GM18951 (cell line): ENCODE data around the gene IGF2BP3.

ENCODE experiments used
- POLR2A ChIP-seq: IDR thresholded peaks from 4 replicates; pipeline ENCODE4 v1.6.1; 2011; ENCODE audit warnings: mild to moderate bottlenecking; ENCODE audit not compliant: insufficient read length, insufficient read depth; ENCODE audit errors: extremely low read depth
- in situ Hi-C: fragments of 300-500 bp; cut with MboI; formaldehyde crosslinking; loops from one replicate; pipeline ENCODE4 v1.12.0; 2022; ENCODE audit warnings: low sequenced_read_pairs, mixed read lengths, inconsistent platforms; ENCODE audit not compliant: unreplicated experiment

IGF2BP3 gene

DNA sequence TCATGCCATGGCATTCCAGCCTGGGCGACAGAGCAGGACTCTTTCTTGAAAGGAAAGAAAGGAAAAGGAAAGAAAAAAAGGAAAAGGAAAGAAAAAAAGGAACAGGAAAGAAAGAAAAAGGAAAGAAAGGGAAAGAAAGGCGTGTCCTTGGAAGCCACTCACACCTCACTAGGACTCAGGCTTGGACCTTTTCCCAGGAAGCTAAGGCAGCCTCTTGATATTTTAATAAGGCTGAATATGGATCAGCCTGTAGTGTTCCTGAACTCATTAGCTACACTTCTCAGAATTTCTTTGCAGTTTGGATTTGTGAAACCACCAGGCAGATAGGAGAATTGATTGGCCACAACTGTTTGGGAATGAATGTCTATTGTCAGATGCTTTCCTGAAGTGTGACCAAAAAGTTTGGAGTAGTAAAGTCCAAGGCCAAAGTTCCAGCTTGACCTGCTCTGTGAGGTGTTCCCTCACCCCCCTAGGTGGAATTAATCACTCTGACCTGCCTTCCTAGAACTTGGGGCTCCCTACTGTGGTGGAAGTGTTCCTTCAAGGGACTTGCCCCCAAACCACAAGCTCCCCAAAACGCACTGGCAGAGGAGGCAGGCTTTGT, 178.2 kb downstream of the IGF2BP3 start:
- in situ Hi-C loops: loop anchor here (25.0 kb wide), 1 partner anchor 420 kb away; the partner anchor contains the start of gene STK31
- no peak for TF ChIP-seq POLR2A

DNA sequence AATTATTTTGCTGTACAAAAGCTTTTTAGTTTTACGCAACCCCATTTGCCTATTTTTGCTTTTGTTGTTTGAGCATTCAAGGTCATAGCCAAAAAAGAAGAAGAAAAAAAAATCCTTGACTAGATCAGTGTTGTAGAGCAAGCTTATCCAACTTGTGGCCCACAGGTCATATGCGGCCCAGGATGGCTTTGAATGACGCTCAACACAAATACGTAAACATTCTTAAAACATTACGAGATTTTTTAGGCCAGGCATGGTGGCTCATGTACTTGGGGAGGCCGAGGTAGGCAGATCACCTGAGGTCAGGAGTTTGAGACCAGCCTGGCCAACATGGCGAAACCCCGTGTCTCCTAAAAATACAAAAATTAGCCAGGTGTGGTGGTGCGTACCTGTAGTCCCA, 179.3 kb downstream of the IGF2BP3 start:
- no peak for TF ChIP-seq POLR2A
- in situ Hi-C loops: loop anchor here (25.0 kb wide), 1 partner anchor 421 kb away; the partner anchor contains the start of gene STK31

DNA sequence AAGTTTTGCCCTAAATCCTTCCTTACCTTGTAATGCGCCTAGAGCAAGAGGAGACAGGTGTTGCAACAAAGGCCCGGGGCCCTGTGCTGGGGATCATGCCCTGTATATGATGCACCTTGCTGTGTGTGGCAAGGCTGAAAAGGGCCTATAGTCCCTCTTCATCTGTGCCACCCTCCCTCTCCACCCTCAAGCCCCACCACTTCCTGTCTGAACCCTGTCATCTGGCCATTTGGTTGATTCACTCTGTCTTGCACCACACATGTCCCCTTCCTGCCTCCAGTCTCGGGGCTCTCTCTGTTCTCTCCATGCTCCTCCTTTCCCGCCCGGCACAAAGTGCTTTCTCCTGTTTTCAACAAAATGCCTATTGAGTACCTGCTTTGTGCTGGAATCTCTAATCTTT, 182.7 kb downstream of the IGF2BP3 start:
- no peak for TF ChIP-seq POLR2A
- in situ Hi-C loops: loop anchor here (25.0 kb wide), 1 partner anchor 425 kb away; the partner anchor contains the start of gene STK31

DNA sequence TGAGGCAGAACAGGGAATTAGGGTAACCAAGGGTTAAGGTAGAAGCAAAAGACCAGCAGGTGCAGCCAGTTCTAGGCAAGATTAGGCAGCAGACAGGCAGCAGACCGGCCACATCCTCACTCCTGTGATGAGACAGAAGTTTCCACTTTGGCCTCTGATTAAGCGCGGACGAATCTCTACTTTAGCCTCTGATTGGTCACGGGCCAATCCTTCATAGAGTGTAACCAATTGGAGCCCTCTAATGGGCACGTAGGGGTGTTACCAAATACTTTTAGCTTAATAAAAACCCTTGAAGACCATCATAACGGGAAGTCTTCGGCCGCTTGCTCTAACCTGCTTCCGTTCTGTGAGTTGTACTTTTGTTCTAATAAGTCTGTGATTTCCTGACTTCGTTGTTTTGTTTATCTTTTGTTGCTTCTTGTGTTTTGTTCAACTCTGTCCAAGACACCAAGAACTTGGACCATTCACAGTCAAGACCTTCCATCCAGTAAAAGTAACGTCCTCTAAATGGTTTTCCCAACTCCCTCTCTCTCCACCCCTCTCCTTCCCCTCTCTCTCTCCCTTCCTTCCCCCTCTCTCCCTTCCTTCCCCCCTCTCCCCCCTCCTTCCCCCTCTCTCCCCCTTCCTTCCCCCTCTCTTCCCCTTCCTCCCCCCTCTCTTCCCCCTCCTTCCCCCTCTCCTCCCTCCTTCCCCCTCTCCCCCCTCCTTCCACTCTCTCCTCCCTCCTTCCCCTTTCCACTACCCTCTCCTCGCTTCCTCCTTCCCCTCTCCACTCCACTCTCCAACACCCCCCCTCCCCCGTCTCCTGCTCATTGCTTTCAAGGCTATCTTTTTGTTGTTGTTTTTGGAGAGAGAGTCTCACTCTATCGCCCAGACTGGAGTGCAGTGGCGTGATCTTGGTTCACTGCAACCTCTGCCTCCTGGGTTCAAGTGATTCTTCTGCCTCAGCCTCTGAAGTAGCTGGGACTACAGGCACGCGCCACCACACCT, 184.3 kb downstream of the IGF2BP3 start:
- in situ Hi-C loops: loop anchor here (25.0 kb wide), 1 partner anchor 426 kb away; the partner anchor contains the start of gene STK31
- TF ChIP-seq POLR2A: no peak

GRCh38 chr7:23284871-23285270, 185.4 kb downstream of the IGF2BP3 start:
- in situ Hi-C loops: loop anchor here (25.0 kb wide), 1 partner anchor 427 kb away; the partner anchor contains the start of gene STK31
- TF ChIP-seq POLR2A: no peak

DNA sequence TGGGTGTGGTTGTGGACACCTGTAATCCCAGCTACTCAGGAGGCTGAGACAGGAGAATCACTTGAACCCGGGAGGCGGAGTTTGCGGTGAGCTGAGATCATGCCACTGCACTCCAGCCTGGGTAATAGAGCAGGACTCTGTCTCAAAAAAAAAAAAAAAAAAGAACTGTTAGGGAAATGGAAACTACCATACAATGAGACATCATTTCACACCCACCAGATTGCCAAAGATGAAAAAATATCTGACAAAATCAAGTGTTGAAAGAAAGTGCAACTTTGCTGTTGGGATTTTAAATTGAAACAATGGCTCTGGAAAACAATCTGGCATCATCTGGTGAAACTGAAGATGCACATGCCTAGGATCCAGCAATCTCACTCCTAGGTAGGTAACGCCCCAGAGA, 187.2 kb downstream of the IGF2BP3 start:
- in situ Hi-C loops: loop anchor here (25.0 kb wide), 1 partner anchor 429 kb away; the partner anchor contains the start of gene STK31
- no peak for TF ChIP-seq POLR2A

DNA sequence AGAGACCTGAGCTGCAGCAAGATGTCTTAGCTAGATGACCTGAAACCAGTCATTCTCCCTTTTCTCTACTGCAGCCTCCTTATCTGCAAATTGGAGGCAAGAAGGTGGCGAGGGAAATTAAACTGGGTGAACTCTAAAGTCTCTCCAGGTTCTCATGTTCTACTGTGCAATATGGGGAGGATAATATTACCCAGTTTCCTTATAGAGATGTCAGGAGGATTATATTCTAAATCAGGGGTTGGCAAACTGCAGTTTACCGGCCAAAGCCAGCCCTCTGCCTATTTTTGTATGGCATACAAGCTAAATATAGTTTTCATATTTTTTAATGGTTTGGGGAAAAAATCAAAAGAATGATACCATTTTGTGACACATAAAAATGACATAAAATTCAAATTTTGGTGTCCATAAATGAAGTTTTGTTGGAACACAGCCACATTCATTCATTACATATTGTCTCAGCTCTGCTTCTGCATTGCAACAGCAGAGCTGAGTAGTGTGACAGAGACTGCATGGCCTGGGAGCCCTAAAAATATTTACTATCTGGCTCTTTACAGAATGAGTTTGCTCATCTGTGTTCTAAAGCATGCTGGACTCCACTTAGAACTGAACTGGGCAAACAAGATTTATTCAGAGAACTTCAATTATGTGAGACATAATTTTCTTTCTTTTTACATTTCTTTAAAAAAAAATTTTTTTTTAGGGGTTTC, 190.3 kb downstream of the IGF2BP3 start:
- in situ Hi-C loops: loop anchor here (25.0 kb wide), 1 partner anchor 432 kb away; the partner anchor contains the start of gene STK31
- no peak for TF ChIP-seq POLR2A

DNA sequence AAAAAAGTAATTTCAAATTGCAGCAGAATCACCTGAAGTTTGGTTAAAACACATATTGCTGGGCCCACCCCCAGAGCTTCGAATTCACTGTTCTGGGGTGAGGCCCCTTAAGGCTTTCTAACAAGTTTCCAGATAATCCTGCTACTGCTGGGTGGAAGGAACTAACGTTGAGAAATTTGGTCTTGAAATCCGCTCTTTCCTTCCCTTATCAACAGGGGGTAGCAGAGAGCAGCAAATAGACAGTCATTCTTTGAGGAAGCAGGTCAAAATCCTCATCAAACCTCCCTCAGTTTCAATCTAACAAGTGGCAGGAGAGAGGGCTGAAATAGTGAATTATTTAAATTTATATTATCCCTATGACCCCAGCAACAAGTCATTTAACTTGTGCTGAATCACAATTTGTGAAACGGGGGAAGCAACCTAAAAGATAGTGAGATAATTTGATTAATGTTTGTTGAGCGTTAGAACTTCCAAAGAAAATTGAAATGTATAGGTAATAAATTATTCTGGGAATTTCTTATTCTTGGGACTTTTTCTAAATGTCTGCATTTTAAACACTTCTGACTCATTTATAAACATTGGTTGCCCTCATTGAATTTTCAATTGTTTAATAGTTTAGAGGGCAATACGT, 192.8 kb downstream of the IGF2BP3 start:
- in situ Hi-C loops: loop anchor here (25.0 kb wide), 1 partner anchor 435 kb away; the partner anchor contains the start of gene STK31
- TF ChIP-seq POLR2A: no peak

DNA sequence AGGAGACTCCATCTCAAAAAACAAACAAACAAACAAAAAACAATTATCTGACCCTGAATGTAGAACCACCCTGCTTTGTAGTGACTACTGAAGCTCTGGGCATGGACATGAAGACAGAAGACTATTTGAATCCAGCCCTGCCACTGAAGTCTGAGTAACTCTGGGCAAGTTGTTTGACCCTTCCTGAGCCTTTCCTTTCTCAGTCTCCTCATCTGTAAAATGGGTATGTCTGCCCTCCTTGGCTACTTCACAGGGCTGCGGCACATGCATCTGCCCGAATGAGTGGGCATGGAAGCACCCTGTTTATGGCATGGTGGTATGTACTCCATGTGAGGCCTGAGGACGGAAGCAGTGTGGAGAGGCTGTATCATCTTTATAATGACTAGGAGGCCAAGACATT, 193.3 kb downstream of the IGF2BP3 start:
- in situ Hi-C loops: loop anchor here (25.0 kb wide), 1 partner anchor 435 kb away; the partner anchor contains the start of gene STK31

GRCh38 chr7:23276376-23276775, 193.9 kb downstream of the IGF2BP3 start:
- no peak for TF ChIP-seq POLR2A
- in situ Hi-C loops: loop anchor here (25.0 kb wide), 1 partner anchor 436 kb away; the partner anchor contains the start of gene STK31

More for the DNA sequence above, 193.3 kb downstream of the IGF2BP3 start:
- TF ChIP-seq POLR2A: no peak

- in situ Hi-C loops: loop anchor here (25.0 kb wide), 1 partner anchor 436 kb away; the partner anchor contains the start of gene STK31
- no peak for TF ChIP-seq POLR2A
Observed at GRCh38 chr7:23275912-23276311, 194.4 kb downstream of the IGF2BP3 start.

- peak; percentile 46 for TF ChIP-seq POLR2A
- in situ Hi-C loops: no loop called here
Observed at GRCh38 chr7:23273141-23273599, 197.1 kb downstream of the IGF2BP3 start.

DNA sequence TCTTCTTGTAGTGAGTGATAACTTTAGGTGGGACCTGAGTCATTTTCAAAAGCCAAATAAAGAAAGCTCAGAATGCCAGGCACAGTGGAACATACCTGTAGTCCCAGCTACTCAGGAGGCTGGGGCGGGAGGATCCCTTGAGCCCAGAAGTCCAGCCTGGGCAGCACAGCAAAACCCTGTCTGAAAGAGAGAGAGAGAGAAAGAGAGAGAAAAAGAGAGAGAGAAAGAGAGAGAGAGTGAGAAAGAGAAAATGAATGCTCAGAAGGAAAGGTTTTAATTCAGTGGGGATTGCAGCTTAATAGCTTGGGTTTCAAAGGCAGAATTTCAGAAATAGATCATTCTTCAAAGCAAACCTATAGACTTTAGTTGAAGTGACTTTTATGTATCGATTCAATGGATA, 198.0 kb downstream of the IGF2BP3 start:
- in situ Hi-C loops: no loop called here
- no peak for TF ChIP-seq POLR2A
